GM21717 (cell line): ENCODE data around the gene TSG101.

ENCODE experiments used
- ATAC-seq: cut with Tn5 transposase; IDR thresholded peaks from one replicate; pipeline ENCODE4 v1.9.1; 2021; ENCODE audit warnings: mild to moderate bottlenecking, moderate library complexity; ENCODE audit not compliant: unreplicated experiment

Gene TSG101

GRCh38 chr11:18526521-18527296, at the start of gene TSG101:
TSS of gene TSG101 (minus strand) at chr11:18526942. CDS start at chr11:18526816, 126 bp downstream.
- ATAC-seq = peak; percentile 92

- no peak for ATAC-seq
Measured at GRCh38 chr11:18575361-18575760, 48.6 kb upstream of the TSG101 start.

- ATAC-seq = no peak
Measured at GRCh38 chr11:18567081-18567480, 40.3 kb upstream of the TSG101 start.

GRCh38 chr11:18566406-18566805, 39.7 kb upstream of the TSG101 start:
- ATAC-seq = no peak

- ATAC-seq = no peak
Measured at GRCh38 chr11:18564149-18564548, 37.4 kb upstream of the TSG101 start.

- no peak for ATAC-seq
Measured at GRCh38 chr11:18563090-18563730, 36.5 kb upstream of the TSG101 start.

- no peak for ATAC-seq
Measured at GRCh38 chr11:18548001-18548400, 21.3 kb upstream of the TSG101 start.

GRCh38 chr11:18540207-18541009, 13.7 kb upstream of the TSG101 start:
- no peak for ATAC-seq

- no peak for ATAC-seq
Measured at GRCh38 chr11:18536209-18536608, 9.5 kb upstream of the TSG101 start.

- ATAC-seq = no peak
Measured at GRCh38 chr11:18534245-18534644, 7.5 kb upstream of the TSG101 start.

GRCh38 chr11:18533365-18533764, 6.6 kb upstream of the TSG101 start:
- ATAC-seq = no peak

GRCh38 chr11:18527512-18527911, 770 bp upstream of the TSG101 start:
- no peak for ATAC-seq

GRCh38 chr11:18526130-18526520, 617 bp downstream of the TSG101 start:
- ATAC-seq = peak; percentile 14

GRCh38 chr11:18524248-18524647, 2.5 kb downstream of the TSG101 start:
- ATAC-seq = no peak

- ATAC-seq = no peak
Measured at GRCh38 chr11:18523084-18523483, 3.7 kb downstream of the TSG101 start.

- ATAC-seq = no peak
Measured at GRCh38 chr11:18522388-18522787, 4.4 kb downstream of the TSG101 start.

GRCh38 chr11:18521122-18521521, 5.6 kb downstream of the TSG101 start:
- no peak for ATAC-seq

GRCh38 chr11:18502352-18502751, 24.4 kb downstream of the TSG101 start:
- no peak for ATAC-seq

- no peak for ATAC-seq
Measured at GRCh38 chr11:18501629-18502028, 25.1 kb downstream of the TSG101 start.

- no peak for ATAC-seq
Measured at GRCh38 chr11:18498039-18498438, 28.7 kb downstream of the TSG101 start.

GRCh38 chr11:18495703-18496102, 31.0 kb downstream of the TSG101 start:
- ATAC-seq = no peak

GRCh38 chr11:18495271-18495670, 31.5 kb downstream of the TSG101 start:
- ATAC-seq = no peak
